HUES6 (cell line): ENCODE measurements around the gene ZBTB4.
"Not testable (repeated sequence)": the region's sequence is repeated elsewhere in the genome, so short reads cannot be mapped to it uniquely, and the experiment has no call there.

Source experiments
- H3K27ac ChIP-seq: 2 replicates; pipeline ENCODE4 v1.7.0; 2013; ENCODE audit warnings: low read depth, mild to moderate bottlenecking, low read length, inconsistent platforms
- H3K27me3 ChIP-seq: 2 replicates; pipeline ENCODE4 v1.6.1; 2013; ENCODE audit warnings: low read length; ENCODE audit not compliant: control insufficient read depth, insufficient read depth
- H3K36me3 ChIP-seq: 2 replicates; pipeline ENCODE4 v1.6.1; 2013; ENCODE audit warnings: low read length; ENCODE audit not compliant: control insufficient read depth, insufficient read depth
- H3K4me1 ChIP-seq: 2 replicates; pipeline ENCODE4 v1.6.1; 2013; ENCODE audit warnings: low read length; ENCODE audit not compliant: control insufficient read depth, insufficient read depth
- H3K4me3 ChIP-seq: 2 replicates; pipeline ENCODE4 v1.5.1; 2013; ENCODE audit warnings: low read depth, low read length
- H3K9ac ChIP-seq: one replicate; pipeline ENCODE4 v1.6.1; 2013; ENCODE audit warnings: mild to moderate bottlenecking, low read length
- H3K9me3 ChIP-seq: 2 replicates; pipeline ENCODE4 v1.6.1; 2013; ENCODE audit warnings: low read depth, low read length; ENCODE audit not compliant: control insufficient read depth, insufficient read depth

The ZBTB4 gene

GRCh38 chr17:7493941-7494340, 14.5 kb upstream of the ZBTB4 start:
- no peak overlapping the region for H3K4me3 ChIP-seq
- H3K36me3 ChIP-seq: peaks cover 68% of the 10 kb centered on the region
- H3K27ac ChIP-seq: no peak overlapping the region
- no peak overlapping the region for H3K9ac ChIP-seq
- H3K9me3 ChIP-seq: no peaks in the 10 kb centered on the region
- H3K4me1 ChIP-seq: no peaks in the 10 kb centered on the region
- no peaks in the 10 kb centered on the region for H3K27me3 ChIP-seq

DNA sequence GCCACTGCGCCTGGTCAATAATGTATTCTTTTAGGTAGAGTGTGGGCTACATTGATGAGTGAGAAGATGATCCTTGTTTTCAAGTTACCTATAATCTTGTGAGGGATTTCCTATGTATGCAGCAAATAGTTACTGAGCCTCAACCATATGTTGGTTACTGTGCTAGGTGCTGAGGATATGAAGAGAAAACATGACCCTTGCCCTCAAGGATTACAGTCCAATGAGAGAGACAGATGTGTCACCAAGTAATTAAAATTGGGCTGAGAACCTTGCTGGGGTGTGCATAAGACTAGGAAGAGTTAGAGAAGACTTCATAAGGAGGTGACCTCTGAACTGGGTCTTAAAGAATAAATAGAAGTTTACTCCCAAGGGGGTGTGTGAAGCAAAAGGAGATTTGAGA, 12.2 kb upstream of the ZBTB4 start:
- H3K36me3 ChIP-seq: peaks cover 44% of the 10 kb centered on the region
- no peak overlapping the region for H3K27ac ChIP-seq
- no peaks in the 10 kb centered on the region for H3K9me3 ChIP-seq
- H3K4me1 ChIP-seq: peaks cover 5% of the 10 kb centered on the region; the same call in 1 of the 2 replicates
- H3K9ac ChIP-seq: no peak overlapping the region
- no peaks in the 10 kb centered on the region for H3K27me3 ChIP-seq
- H3K4me3 ChIP-seq: no peak overlapping the region

DNA sequence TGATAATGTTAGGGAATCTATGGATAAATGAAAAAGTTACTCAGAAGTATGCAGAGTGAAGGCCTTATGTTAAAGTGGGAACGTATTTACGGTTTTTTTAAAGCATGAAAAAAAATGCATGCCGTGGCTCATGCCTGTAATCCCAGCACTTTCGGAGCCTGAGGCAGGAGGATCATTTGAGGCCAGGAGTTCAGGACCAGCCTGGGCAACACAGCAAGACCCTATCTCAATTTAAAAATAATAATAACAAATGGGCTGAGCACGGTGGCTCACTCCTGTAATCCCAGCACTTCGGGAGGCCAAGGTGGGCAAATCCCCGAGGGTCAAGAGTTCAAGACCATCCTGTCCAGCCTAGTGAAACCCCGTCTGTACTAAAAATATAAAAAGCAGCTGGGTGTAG, 10.7 kb upstream of the ZBTB4 start:
- Histone ChIP-seq H3K36me3 (peaks cover 30% of the 10 kb centered on the region), H3K27me3 (no peaks in the 10 kb centered on the region), H3K9ac (no peak overlapping the region), H3K9me3 (no peaks in the 10 kb centered on the region), H3K4me1 (peaks cover 11% of the 10 kb centered on the region; the same call in 1 of the 2 replicates), H3K27ac (no peak overlapping the region), H3K4me3 (no peak overlapping the region)

DNA sequence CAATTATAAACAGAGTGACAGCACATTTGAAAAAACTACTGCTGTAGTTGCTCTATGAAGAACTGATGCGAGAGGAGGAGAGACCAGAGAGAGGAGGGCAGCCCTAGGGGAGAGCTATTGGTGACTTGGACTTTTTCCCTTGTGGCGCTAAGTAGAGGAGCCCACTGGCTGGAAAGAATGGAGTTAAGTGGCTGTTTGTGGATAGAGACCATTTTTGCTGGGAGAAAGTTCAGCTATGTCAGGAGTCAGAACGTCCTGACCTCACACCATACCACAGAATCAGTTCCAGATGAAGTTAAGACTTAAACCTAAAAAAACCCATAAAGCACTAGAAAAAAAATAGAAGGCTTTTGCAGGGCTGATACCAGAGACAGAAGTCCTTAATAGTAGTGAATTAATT, 6.8 kb upstream of the ZBTB4 start:
- H3K4me1 ChIP-seq: peaks cover 20% of the 10 kb centered on the region; the same call in 1 of the 2 replicates
- H3K9ac ChIP-seq: no peak overlapping the region
- H3K9me3 ChIP-seq: no peaks in the 10 kb centered on the region
- peak overlapping the region; percentile 83 for H3K4me3 ChIP-seq
- no peak overlapping the region for H3K27ac ChIP-seq
- no peaks in the 10 kb centered on the region for H3K27me3 ChIP-seq
- peaks cover 7% of the 10 kb centered on the region; the same call in 1 of the 2 replicates for H3K36me3 ChIP-seq

GRCh38 chr17:7484919-7485377, 5.5 kb upstream of the ZBTB4 start:
- Histone ChIP-seq H3K9ac (peak overlapping the region; percentile 94), H3K4me3 (peak overlapping the region; percentile 83), H3K27me3 (no peaks in the 10 kb centered on the region), H3K4me1 (peaks cover 24% of the 10 kb centered on the region), H3K36me3 (no peaks in the 10 kb centered on the region), H3K9me3 (no peaks in the 10 kb centered on the region), H3K27ac (0 out of 2 replicates have a peak overlapping the region, but pooled peaks have one; percentile 100)

GRCh38 chr17:7484067-7484918, 4.9 kb upstream of the ZBTB4 start, which contains the start of gene POLR2A:
Gene POLR2A, plus strand, starts transcription at chr17:7484366.
- H3K36me3 ChIP-seq: no peaks in the 10 kb centered on the region
- no peaks in the 10 kb centered on the region for H3K9me3 ChIP-seq
- peak within 1 kb of the TSS; percentile 83 for H3K4me3 ChIP-seq
- peaks cover 27% of the 10 kb centered on the region for H3K4me1 ChIP-seq
- peak within 1 kb of the TSS; percentile 100 for H3K27ac ChIP-seq
- H3K27me3 ChIP-seq: no peaks in the 10 kb centered on the region
- H3K9ac ChIP-seq: peak within 1 kb of the TSS; percentile 94

DNA sequence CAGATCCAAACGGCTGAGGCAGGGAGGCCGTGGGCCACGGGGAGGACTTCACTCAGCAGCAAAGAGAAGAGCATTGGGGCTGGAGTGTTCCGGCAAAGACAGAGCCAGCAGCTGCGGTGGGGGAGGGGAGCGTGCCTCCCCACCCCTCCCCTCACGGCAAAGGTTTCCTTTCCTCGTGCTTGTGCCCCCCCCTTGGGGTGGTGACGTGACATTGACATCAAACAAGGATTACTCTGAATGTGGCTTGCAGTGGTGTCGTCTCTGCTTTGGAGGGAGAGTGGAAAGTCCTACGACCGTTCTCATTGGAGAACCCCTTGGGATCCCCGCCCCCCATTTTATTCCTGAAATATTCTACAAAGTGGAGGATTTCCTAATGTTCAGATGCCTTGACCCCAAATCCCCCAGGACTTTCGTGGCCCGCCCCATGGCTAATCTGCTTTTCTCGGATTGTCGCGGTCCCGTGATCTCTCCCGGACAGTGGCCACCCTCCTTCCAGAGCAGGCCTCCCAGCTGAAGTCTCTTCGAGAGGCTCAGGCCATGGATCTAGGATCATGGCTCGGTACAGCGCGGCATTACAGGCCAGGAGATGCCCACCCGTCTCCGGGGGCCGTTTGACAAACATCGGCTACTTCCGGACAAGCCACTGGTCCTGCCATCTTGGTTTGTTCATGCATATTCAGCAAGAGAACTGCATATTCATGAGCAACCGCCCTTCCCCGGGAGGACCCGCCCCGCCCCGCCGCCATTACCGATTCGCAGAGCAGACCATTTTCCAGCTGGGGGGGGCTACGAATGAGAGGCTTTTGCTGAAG, 4.0 kb upstream of the ZBTB4 start:
- peaks cover 29% of the 10 kb centered on the region for H3K4me1 ChIP-seq
- H3K9ac ChIP-seq: peak overlapping the region; percentile 94
- H3K4me3 ChIP-seq: peak overlapping the region; percentile 83
- H3K27ac ChIP-seq: peak overlapping the region; percentile 100
- no peaks in the 10 kb centered on the region for H3K9me3 ChIP-seq
- H3K36me3 ChIP-seq: no peaks in the 10 kb centered on the region
- no peaks in the 10 kb centered on the region for H3K27me3 ChIP-seq

- H3K4me1 ChIP-seq: peaks cover 35% of the 10 kb centered on the region
- not testable (repeated sequence) for H3K27ac ChIP-seq, H3K9ac ChIP-seq, H3K27me3 ChIP-seq, H3K9me3 ChIP-seq, H3K36me3 ChIP-seq
- H3K4me3 ChIP-seq: peak overlapping the region; percentile 83
Observed at GRCh38 chr17:7482742-7483088, 3.3 kb upstream of the ZBTB4 start.

DNA sequence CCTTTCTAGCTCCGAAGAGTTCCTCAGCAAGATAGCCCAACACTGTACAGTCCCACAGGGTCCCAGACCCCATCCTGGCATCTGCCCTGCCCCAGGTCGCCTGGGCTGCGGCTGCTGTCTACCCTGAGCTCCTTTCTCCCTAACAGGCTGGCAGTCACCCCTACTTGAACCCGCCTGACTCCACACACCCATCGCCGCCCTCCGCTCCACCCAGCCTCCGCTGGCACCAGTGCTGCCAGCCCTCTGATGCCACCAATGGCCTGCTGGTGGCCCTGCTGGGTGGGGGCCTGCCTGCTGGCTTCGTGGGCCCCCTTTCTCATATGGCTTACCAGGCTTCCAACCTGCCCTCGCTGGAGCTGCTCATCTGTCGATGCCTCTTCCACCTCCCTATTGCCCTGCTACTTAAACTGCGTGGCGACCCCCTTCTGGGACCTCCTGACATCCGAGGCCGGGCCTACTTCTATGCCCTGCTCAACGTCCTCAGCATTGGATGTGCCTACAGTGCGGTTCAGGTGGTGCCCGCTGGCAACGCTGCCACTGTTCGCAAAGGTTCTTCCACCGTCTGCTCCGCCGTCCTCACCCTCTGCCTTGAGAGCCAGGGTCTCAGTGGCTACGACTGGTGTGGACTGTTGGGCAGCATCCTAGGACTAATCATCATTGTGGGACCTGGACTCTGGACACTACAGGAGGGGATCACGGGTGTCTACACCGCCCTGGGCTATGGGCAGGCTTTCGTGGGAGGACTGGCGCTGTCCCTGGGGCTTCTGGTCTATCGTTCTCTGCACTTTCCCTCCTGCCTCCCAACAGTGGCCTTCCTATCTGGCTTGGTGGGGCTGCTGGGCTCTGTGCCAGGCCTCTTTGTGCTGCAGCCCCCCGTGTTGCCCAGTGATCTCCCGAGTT, 2.7 kb upstream of the ZBTB4 start:
- not testable (repeated sequence) for H3K36me3 ChIP-seq, H3K9me3 ChIP-seq, H3K27ac ChIP-seq, H3K27me3 ChIP-seq, H3K4me3 ChIP-seq, H3K9ac ChIP-seq
- peaks cover 37% of the 10 kb centered on the region for H3K4me1 ChIP-seq

DNA sequence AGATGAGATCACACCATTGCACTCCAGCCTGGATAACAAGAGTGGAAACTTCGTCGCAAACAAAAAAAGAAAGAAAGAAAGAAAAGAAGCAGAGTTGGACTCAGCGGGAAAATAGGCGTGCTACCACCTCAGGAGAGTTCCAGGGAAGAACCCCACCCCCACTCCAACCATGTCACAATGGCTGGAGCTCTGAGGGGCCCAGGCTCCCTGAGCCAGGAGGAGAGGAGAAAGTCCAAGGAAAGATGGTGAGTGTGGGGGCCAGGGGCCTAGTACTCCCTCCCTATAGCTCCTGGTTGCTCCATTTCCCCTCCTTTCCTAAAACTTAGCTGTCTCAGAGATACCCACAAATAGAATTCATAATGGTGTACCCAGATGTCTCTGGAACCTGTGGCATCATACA, 1.8 kb upstream of the ZBTB4 start, which contains the start of gene SLC35G6:
TSS of gene SLC35G6 (plus strand) at position 172 of the 400 bp plus-strand sequence. CDS start at position 243, 71 bp downstream.
- H3K27ac ChIP-seq, H3K9me3 ChIP-seq, H3K36me3 ChIP-seq, H3K27me3 ChIP-seq: not testable (repeated sequence)
- Histone ChIP-seq H3K9ac (peak within 1 kb of the TSS; percentile 92), H3K4me3 (0 out of 2 replicates have a peak within 1 kb of the TSS, but pooled peaks have one; percentile 81), H3K4me1 (peaks cover 44% of the 10 kb centered on the region)
